ENCODE measurements around the gene PDLIM5. TPM values are rescaled to one million over a fixed set of nuclear protein-coding genes. Genes with fewer than 3 reads are reported as not detected.

PDLIM5 gene
- total RNA-seq, 2 donors from 2014 or later, result 129 to 168 TPM

DNA sequence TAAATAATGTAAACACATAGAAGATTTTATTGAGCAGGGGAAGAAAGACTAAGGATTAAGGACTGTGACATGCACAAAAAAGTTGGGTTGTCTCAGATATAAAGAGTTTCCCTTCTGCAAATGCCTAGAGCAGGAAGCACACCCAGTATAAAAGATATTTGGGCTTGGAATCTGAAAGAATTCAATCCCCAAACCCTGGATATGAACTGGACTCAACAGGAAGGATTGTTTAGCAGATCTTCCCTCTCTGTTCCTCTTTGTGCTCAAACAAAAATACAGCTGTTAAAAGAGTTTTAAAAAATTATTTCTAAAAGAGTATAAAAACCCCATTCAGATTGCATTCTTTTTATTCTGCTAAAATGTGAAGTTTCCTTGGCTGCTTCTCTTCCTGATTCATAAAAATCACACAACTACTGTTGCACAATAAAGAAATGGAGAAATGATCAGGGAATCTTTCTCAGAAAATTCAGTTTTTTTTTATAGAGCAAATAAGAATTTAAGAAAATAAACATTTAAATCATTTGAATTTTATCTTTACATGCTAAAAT lies 71.4 kb downstream of the PDLIM5 start:
- Histone ChIP-seq H3K4me1 (peaks cover 4% of the 10 kb centered on the region), H3K27me3 (no peaks in the 10 kb centered on the region), H3K36me3 (no peaks in the 10 kb centered on the region), H3K4me3 (no peak overlapping the region), H3K9ac (ENCODE audit: low read depth in 2 of 2, low read length in 2 of 2) (no peak overlapping the region), H3K27ac (no peak overlapping the region), H3K9me3 (no peaks in the 10 kb centered on the region)
- no peak for DNase-seq
- intact Hi-C loops (cut with DNase I), result loop anchor here (10.0 kb wide), 1 partner anchor 68 kb away; the partner anchor contains the start of gene PDLIM5
- no peak for TF ChIP-seq CTCF (IDR thresholded peaks at IDR 0.05)

DNA sequence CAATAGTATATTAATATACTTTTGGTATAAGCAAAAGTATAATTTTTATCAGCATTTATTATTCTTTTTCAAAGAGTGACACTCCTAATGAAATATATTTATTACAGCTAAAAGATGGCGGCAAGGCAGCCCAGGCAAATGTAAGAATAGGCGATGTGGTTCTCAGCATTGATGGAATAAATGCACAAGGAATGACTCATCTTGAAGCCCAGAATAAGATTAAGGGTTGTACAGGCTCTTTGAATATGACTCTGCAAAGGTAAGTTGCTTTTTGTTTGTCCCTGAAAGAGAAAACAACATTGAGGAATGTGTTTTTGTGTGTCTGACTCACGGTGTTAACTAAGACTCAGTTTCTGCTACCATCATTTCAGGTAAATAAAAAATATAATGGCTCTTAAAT lies 71.9 kb downstream of the PDLIM5 start:
- no peak for TF ChIP-seq CTCF (IDR thresholded peaks at IDR 0.05)
- no peak for DNase-seq
- no peaks in the 10 kb centered on the region for H3K27me3 ChIP-seq
- no peak overlapping the region for H3K27ac ChIP-seq
- intact Hi-C loops (cut with DNase I), result loop anchor here (10.0 kb wide), 1 partner anchor 69 kb away; the partner anchor contains the start of gene PDLIM5
- no peaks in the 10 kb centered on the region for H3K36me3 ChIP-seq
- H3K9me3 ChIP-seq, result no peaks in the 10 kb centered on the region
- peaks cover 4% of the 10 kb centered on the region for H3K4me1 ChIP-seq
- no peak overlapping the region for H3K9ac ChIP-seq (ENCODE audit: low read depth in 2 of 2, low read length in 2 of 2)
- H3K4me3 ChIP-seq, result no peak overlapping the region

DNA sequence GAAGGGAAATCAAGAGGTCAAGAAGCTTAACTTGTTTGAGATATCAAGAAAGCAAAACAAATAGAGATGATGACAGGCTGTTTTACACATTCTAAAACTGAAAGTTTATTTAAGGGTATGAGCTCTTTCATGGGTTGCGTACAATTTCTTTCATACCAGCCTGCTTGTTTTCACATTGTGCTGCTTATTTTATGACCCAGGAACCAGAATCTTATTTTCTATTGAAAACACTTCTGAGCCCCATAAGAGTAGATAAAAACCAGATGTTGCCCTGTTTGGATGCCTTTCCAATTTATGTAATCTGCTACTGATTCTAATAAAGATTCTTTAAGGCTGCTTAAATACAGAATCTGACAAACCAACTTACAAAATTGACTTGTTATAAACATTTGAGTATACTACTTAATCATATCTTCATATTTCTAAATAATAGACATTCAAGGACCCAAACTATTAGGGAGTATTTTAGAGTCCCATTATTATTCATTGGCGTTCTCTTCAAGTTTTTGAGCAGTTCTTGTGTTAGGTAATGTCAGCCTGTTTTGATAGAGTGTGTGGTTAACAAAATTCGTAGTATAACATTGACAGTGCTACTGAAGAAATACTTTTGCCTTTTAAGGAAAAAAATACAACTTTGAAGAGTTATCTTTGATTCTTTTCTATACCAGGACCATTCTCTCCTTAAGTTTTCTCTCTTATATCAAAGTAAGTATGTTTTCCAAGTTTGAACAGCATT lies 74.4 kb downstream of the PDLIM5 start:
- no peaks in the 10 kb centered on the region for H3K4me1 ChIP-seq

DNA sequence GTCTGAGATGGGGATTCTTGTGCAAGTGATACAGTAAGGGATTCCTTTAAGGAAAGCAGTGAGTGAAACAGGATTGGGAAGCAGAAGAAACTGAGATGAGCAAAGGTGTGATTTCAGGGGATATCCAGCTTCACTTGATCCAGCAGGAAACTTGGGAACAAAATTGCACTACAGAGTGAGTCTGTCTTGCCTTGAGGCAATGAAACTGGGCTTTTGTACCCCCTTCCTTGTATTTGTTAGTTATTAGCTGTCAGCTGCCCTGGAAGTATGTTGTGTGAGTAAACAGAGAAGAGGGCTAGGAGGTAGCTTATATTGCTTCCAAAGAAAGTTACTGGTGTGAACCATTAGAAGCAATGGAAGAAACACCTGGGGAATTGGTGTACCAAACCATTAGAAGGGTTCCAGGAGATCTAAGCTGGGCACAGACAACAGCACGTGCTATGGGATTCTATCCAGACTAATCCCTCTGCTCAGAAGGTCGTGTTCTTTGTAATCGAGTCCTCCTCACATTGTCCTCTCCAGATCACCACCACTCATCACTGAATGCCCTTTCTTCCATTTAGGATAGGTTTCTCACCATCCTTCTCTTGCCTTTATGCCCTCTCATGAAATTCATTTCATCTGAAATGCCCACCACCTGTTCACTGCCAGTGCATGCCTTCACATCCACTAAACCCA lies 76.0 kb downstream of the PDLIM5 start:
- DNase-seq, result no peak
- TF ChIP-seq CTCF (IDR thresholded peaks at IDR 0.05), result no peak
- Histone ChIP-seq H3K4me3 (no peak overlapping the region), H3K27me3 (no peaks in the 10 kb centered on the region), H3K9me3 (no peaks in the 10 kb centered on the region), H3K36me3 (no peaks in the 10 kb centered on the region), H3K9ac (ENCODE audit: low read depth in 2 of 2, low read length in 2 of 2) (no peak overlapping the region), H3K4me1 (no peaks in the 10 kb centered on the region), H3K27ac (no peak overlapping the region)
- intact Hi-C loops (cut with DNase I), result loop anchor here (10.0 kb wide), 1 partner anchor 73 kb away; the partner anchor contains the start of gene PDLIM5

More for the DNA sequence above, 74.4 kb downstream of the PDLIM5 start:
- no peak for DNase-seq
- Histone ChIP-seq H3K9ac (ENCODE audit: low read depth in 2 of 2, low read length in 2 of 2) (no peak overlapping the region), H3K27me3 (no peaks in the 10 kb centered on the region), H3K9me3 (no peaks in the 10 kb centered on the region), H3K27ac (no peak overlapping the region), H3K4me3 (no peak overlapping the region), H3K36me3 (no peaks in the 10 kb centered on the region)
- intact Hi-C loops (cut with DNase I), result loop anchor here (10.0 kb wide), 1 partner anchor 71 kb away; the partner anchor contains the start of gene PDLIM5
- no peak for TF ChIP-seq CTCF (IDR thresholded peaks at IDR 0.05)

- H3K27ac ChIP-seq, result no peak overlapping the region
- no peak overlapping the region for H3K4me3 ChIP-seq
- no peaks in the 10 kb centered on the region for H3K27me3 ChIP-seq
- no peak for TF ChIP-seq CTCF (IDR thresholded peaks at IDR 0.05)
- no peak overlapping the region for H3K9ac ChIP-seq (ENCODE audit: low read depth in 2 of 2, low read length in 2 of 2)
- DNase-seq, result no peak
- no peaks in the 10 kb centered on the region for H3K9me3 ChIP-seq
- intact Hi-C loops (cut with DNase I), result loop anchor here (10.0 kb wide), 1 partner anchor 74 kb away; the partner anchor contains the start of gene PDLIM5
- H3K36me3 ChIP-seq, result no peaks in the 10 kb centered on the region
- H3K4me1 ChIP-seq, result no peaks in the 10 kb centered on the region
Observed at GRCh38 chr4:94528792-94529451, 77.2 kb downstream of the PDLIM5 start.

Measured in colonic mucosa (tissue), 4 donors.